ENCODE results near the gene CASP9. TPM values are rescaled to one million over a fixed set of nuclear protein-coding genes. Genes with fewer than 3 reads are reported as not detected.
"Not testable (repeated sequence)": the region's sequence is repeated elsewhere in the genome, so short reads cannot be mapped to it uniquely, and the experiment has no call there.

Gene CASP9
- total RNA-seq, 5 donors from 2014 or later (not counting 1 experiment from before 2014, with no cell fraction given), result 12.0 to 18.3 (median 14.5) TPM

DNA sequence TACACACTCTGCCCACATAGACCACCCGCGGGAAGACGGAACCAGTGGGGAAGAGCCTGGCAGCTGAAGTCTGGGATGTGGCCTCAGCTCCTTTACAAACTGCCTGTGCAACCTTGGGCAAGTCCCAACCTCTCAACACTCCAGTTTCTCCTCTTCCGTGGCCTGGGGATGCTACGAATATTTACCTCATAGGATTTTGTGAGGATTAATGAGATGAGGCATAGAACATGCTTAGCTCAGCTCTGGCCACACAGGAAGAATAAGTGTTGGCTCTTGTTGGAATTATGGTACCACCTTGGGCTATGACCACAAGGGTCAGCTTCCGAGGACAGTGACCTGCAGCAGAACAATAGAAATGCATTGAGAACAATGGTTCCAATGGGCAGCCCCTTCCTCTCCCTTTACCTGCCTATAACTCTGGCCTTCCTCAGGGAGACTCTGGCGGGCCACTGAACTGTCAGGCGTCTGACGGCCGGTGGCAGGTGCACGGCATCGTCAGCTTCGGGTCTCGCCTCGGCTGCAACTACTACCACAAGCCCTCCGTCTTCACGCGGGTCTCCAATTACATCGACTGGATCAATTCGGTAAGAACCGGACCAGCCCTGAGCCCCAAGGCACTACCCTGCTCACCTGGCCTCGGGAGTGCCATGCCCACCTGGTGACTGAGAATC is 56.9 kb downstream of the CASP9 start:
- H3K27ac Mint-ChIP-seq; H3K9me3 Mint-ChIP-seq; H3K27ac ChIP-seq (ENCODE audit: low read length); H3K4me1 ChIP-seq (ENCODE audit: control insufficient read depth in 1 of 2, extremely low read depth in 1 of 2, insufficient read depth in 2 of 2, low read length in 2 of 2); H3K4me3 ChIP-seq (ENCODE audit: control insufficient read depth in 1 of 2, extremely low read depth in 1 of 2, low read length in 1 of 2); DNase-seq; H3K36me3 ChIP-seq (ENCODE audit: control insufficient read depth in 2 of 2, extremely low read depth in 1 of 2, insufficient read depth in 1 of 2, low read length in 1 of 2); H3K4me3 Mint-ChIP-seq; CTCF ChIA-PET; H3K9me3 ChIP-seq; H3K27me3 ChIP-seq (replicated peaks in 1 of 2; ENCODE audit: control insufficient read depth in 2 of 2, extremely low read depth in 1 of 2, insufficient read depth in 2 of 2, low read length in 1 of 2); H3K36me3 Mint-ChIP-seq; ATAC-seq (replicated peaks in 1 of 4); POLR2A ChIA-PET; H3K4me1 Mint-ChIP-seq: not testable (repeated sequence)
- peaks cover 0 to 15% of the 10 kb centered on the region in 2 donors for H3K27me3 Mint-ChIP-seq
- 95% methylated on average over 16 of the region's 22 CpGs for WGBS (ENCODE audit: insufficient coverage)

DNA sequence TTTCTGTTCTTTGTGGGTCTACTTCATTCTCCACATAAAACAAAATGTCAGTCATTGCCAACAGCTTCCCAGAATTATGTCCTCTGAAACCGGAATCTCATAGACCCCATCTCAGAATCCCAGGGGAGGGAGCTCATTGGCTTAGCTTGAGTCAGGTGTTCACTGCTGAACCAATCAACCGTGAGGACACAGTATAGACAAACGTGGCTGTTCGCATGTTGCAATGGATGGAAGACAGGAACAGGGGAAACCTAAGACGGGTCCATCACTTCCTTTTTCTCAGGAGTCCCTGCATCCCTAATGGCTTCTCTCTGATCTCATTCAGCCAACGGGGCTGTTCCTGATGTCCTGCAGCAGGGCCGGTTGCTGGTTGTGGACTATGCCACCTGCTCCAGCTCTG is 58.3 kb downstream of the CASP9 start:
- 73% methylated on average over 6 of the region's 7 CpGs for WGBS (ENCODE audit: insufficient coverage)
- Mint-ChIP-seq H3K36me3 (no peaks in the 10 kb centered on the region), H3K27me3 (peaks cover 0 to 15% of the 10 kb centered on the region in 2 donors), H3K27ac (no peak overlapping the region), H3K9me3 (no peaks in the 10 kb centered on the region), H3K4me3 (no peak overlapping the region), H3K4me1 (no peaks in the 10 kb centered on the region)
- Histone ChIP-seq H3K4me3 (ENCODE audit: control insufficient read depth in 1 of 2, extremely low read depth in 1 of 2, low read length in 1 of 2) (no peak overlapping the region), H3K36me3 (ENCODE audit: control insufficient read depth in 2 of 2, extremely low read depth in 1 of 2, insufficient read depth in 1 of 2, low read length in 1 of 2) (no peaks in the 10 kb centered on the region), H3K9me3 (no peaks in the 10 kb centered on the region), H3K27ac (ENCODE audit: low read length) (no peak overlapping the region), H3K27me3 (replicated peaks in 1 of 2; ENCODE audit: control insufficient read depth in 2 of 2, extremely low read depth in 1 of 2, insufficient read depth in 2 of 2, low read length in 1 of 2) (peaks cover 0 to 7% of the 10 kb centered on the region in 2 experiments), H3K4me1 (ENCODE audit: control insufficient read depth in 1 of 2, extremely low read depth in 1 of 2, insufficient read depth in 2 of 2, low read length in 2 of 2) (no peaks in the 10 kb centered on the region)
- DNase-seq (no peak), ATAC-seq (replicated peaks in 1 of 4) (no peak)
- ChIA-PET CTCF (no interaction called here), POLR2A (no interaction called here)

DNA sequence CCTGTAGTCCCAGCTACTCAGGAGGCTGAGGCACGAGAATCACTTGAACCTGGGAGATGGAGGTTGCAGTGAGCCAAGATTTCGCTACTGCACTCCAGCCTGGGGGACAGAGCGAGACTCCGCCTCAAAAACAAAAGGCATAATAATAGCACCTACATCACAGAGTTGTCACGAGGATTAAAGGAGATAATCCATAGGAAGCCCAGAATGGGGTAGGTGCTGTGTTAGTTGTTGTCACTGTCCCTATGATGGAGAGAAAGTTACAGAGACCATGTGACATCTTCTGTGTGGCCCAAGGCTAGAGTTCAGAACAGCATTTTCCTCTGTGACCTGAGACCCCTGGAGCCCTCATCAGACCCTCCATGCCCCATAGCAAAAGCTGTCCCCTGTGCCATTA is 60.1 kb downstream of the CASP9 start:
- POLR2A ChIA-PET; H3K9me3 ChIP-seq; H3K4me1 Mint-ChIP-seq; H3K9me3 Mint-ChIP-seq; H3K27me3 ChIP-seq (replicated peaks in 1 of 2; ENCODE audit: control insufficient read depth in 2 of 2, extremely low read depth in 1 of 2, insufficient read depth in 2 of 2, low read length in 1 of 2); H3K4me3 ChIP-seq (ENCODE audit: control insufficient read depth in 1 of 2, extremely low read depth in 1 of 2, low read length in 1 of 2); H3K27ac Mint-ChIP-seq; H3K4me3 Mint-ChIP-seq; ATAC-seq (replicated peaks in 1 of 4); H3K4me1 ChIP-seq (ENCODE audit: control insufficient read depth in 1 of 2, extremely low read depth in 1 of 2, insufficient read depth in 2 of 2, low read length in 2 of 2); DNase-seq; H3K36me3 ChIP-seq (ENCODE audit: control insufficient read depth in 2 of 2, extremely low read depth in 1 of 2, insufficient read depth in 1 of 2, low read length in 1 of 2); H3K36me3 Mint-ChIP-seq; H3K27ac ChIP-seq (ENCODE audit: low read length); CTCF ChIA-PET: not testable (repeated sequence)
- H3K27me3 Mint-ChIP-seq, result peaks cover 0 to 17% of the 10 kb centered on the region in 2 donors
- 80% methylated on average over 1 of the region's 5 CpGs for WGBS (ENCODE audit: insufficient coverage)

DNA sequence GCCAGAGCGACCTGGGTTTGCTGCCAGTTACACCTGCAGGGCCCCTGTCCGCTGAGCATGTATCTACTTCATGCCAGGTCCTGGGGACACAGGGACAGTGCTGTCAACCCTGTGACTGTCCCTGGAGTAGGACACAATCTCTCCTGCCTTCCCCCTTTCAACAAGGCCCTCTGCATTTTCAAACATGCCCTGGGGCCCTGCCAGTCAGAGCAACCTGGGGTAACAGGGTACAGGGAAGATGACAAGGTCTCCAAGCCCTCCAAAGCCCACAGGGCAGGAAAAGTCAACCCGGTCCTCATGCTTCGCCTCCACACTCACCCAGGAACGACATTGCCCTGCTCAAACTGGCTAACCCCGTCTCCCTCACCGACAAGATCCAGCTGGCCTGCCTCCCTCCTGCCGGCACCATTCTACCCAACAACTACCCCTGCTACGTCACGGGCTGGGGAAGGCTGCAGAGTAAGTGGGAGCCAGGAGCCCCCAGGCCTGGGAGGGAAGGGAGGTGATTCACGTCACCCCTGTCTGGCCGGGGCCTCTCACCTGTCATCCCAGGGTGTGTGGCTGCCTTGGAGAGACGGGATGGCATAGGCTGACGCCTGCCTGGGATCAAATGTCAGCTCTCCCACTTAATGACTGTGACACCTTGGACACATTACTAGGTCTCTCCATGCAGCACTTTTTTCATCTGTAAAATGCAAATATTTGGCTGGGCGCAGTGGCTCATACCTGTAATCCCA is 60.8 kb downstream of the CASP9 start:
- H3K27ac Mint-ChIP-seq; H3K36me3 Mint-ChIP-seq; H3K4me1 Mint-ChIP-seq; H3K9me3 ChIP-seq; H3K4me3 ChIP-seq (ENCODE audit: control insufficient read depth in 1 of 2, extremely low read depth in 1 of 2, low read length in 1 of 2); ATAC-seq (replicated peaks in 1 of 4); H3K9me3 Mint-ChIP-seq; POLR2A ChIA-PET; DNase-seq; H3K4me3 Mint-ChIP-seq; CTCF ChIA-PET; H3K36me3 ChIP-seq (ENCODE audit: control insufficient read depth in 2 of 2, extremely low read depth in 1 of 2, insufficient read depth in 1 of 2, low read length in 1 of 2); H3K27me3 ChIP-seq (replicated peaks in 1 of 2; ENCODE audit: control insufficient read depth in 2 of 2, extremely low read depth in 1 of 2, insufficient read depth in 2 of 2, low read length in 1 of 2); H3K27ac ChIP-seq (ENCODE audit: low read length); H3K4me1 ChIP-seq (ENCODE audit: control insufficient read depth in 1 of 2, extremely low read depth in 1 of 2, insufficient read depth in 2 of 2, low read length in 2 of 2): not testable (repeated sequence)
- 93% methylated on average over 2 of the region's 15 CpGs for WGBS (ENCODE audit: insufficient coverage)
- H3K27me3 Mint-ChIP-seq, result peaks cover 0 to 17% of the 10 kb centered on the region in 2 donors

DNA sequence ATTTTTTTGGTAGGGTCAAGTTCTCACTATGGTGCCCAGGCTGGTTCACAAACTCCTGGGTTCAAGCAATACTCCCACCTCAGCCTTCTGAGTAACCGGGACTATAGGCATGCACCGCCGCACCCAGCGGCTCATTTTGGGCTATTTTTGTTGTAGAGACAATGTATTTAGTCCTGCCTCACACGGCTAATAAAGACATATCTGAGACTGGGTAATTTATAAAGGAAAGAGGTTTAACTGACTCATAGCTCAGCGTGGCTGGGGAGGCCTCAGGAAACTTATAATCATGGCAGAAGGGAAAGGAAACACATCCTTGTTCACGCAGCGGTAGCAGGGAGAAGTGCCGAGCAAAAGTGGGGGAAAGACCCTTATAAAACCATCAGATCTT is 63.3 kb downstream of the CASP9 start:
- CTCF ChIA-PET, result no interaction called here
- H3K36me3 Mint-ChIP-seq, result no peaks in the 10 kb centered on the region

DNA sequence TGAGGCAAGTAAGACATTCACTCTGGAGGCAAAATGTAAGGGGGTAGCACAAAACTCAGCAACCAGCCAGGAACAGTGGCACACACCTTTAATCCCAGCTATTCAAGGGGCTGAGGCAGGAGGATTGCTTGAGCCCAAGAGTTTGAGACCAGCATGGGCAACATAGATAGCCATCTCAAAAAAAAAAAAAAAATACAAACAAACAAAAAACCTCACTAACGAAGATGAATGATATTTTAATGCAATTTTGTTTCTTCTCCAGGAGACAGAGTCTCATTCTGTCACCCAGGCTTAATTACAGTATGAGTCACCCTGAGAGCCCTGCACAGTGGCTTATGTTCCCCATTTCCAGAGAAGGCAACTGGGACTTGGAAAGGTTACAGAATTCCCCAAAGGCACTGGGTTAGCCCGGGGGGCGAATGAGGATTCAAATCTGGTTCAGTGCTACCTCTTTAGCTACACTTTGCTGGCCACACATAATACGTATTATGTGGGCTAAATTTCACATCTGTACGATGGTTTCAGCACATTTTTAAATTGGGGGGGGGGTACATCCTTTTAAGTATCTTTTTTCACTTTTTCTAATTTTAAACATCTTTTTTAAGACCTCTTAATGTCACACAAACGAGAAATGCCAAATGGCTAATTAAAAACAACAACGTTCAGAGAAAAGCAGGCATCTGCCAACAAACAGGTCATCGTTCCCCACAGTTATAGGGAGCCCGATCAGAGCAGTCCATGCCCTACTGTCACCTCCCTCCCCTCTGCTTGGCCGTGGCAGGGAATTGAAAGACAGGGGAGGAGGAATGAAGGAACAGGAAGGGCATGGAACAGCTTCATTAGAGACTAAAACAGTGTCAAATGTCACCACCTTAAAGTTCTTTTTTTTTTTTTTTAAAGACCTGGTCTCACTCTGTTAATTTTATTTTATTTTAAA is 64.0 kb downstream of the CASP9 start:
- Histone ChIP-seq H3K27ac (ENCODE audit: low read length) (no peak overlapping the region), H3K9me3 (no peaks in the 10 kb centered on the region), H3K4me1 (ENCODE audit: control insufficient read depth in 1 of 2, extremely low read depth in 1 of 2, insufficient read depth in 2 of 2, low read length in 2 of 2) (no peaks in the 10 kb centered on the region), H3K27me3 (replicated peaks in 1 of 2; ENCODE audit: control insufficient read depth in 2 of 2, extremely low read depth in 1 of 2, insufficient read depth in 2 of 2, low read length in 1 of 2) (peaks cover 0 to 3% of the 10 kb centered on the region in 2 experiments), H3K4me3 (ENCODE audit: control insufficient read depth in 1 of 2, extremely low read depth in 1 of 2, low read length in 1 of 2) (no peak overlapping the region), H3K36me3 (ENCODE audit: control insufficient read depth in 2 of 2, extremely low read depth in 1 of 2, insufficient read depth in 1 of 2, low read length in 1 of 2) (no peaks in the 10 kb centered on the region)
- Mint-ChIP-seq H3K27ac (no peak overlapping the region), H3K4me3 (no peak overlapping the region), H3K4me1 (no peaks in the 10 kb centered on the region), H3K9me3 (no peaks in the 10 kb centered on the region), H3K27me3 (peaks cover 15 to 24% of the 10 kb centered on the region in 2 donors), H3K36me3 (no peaks in the 10 kb centered on the region)
- no peak for DNase-seq
- ATAC-seq (replicated peaks in 1 of 4), result no peak
- 90% methylated on average over 2 of the region's 10 CpGs for WGBS (ENCODE audit: insufficient coverage)
- POLR2A ChIA-PET, result no interaction called here
- CTCF ChIA-PET, result no interaction called here

More for the DNA sequence above, 63.3 kb downstream of the CASP9 start:
- DNase-seq (no peak), ATAC-seq (replicated peaks in 1 of 4) (no peak)
- Histone ChIP-seq H3K27me3 (replicated peaks in 1 of 2; ENCODE audit: control insufficient read depth in 2 of 2, extremely low read depth in 1 of 2, insufficient read depth in 2 of 2, low read length in 1 of 2) (peaks cover 0 to 4% of the 10 kb centered on the region in 2 experiments), H3K9me3 (no peaks in the 10 kb centered on the region), H3K4me1 (ENCODE audit: control insufficient read depth in 1 of 2, extremely low read depth in 1 of 2, insufficient read depth in 2 of 2, low read length in 2 of 2) (no peaks in the 10 kb centered on the region), H3K36me3 (ENCODE audit: control insufficient read depth in 2 of 2, extremely low read depth in 1 of 2, insufficient read depth in 1 of 2, low read length in 1 of 2) (no peaks in the 10 kb centered on the region), H3K4me3 (ENCODE audit: control insufficient read depth in 1 of 2, extremely low read depth in 1 of 2, low read length in 1 of 2) (no peak overlapping the region), H3K27ac (ENCODE audit: low read length) (no peak overlapping the region)
- Mint-ChIP-seq H3K4me1 (no peaks in the 10 kb centered on the region), H3K27me3 (peaks cover 12 to 28% of the 10 kb centered on the region in 2 donors), H3K27ac (no peak overlapping the region), H3K9me3 (no peaks in the 10 kb centered on the region), H3K4me3 (no peak overlapping the region)
- 27% methylated on average over 2 of the region's 9 CpGs for WGBS (ENCODE audit: insufficient coverage)
- POLR2A ChIA-PET, result no interaction called here

Data from T-cell (primary cell).